ENCODE data around the gene TMEM187.

The TMEM187 gene

DNA sequence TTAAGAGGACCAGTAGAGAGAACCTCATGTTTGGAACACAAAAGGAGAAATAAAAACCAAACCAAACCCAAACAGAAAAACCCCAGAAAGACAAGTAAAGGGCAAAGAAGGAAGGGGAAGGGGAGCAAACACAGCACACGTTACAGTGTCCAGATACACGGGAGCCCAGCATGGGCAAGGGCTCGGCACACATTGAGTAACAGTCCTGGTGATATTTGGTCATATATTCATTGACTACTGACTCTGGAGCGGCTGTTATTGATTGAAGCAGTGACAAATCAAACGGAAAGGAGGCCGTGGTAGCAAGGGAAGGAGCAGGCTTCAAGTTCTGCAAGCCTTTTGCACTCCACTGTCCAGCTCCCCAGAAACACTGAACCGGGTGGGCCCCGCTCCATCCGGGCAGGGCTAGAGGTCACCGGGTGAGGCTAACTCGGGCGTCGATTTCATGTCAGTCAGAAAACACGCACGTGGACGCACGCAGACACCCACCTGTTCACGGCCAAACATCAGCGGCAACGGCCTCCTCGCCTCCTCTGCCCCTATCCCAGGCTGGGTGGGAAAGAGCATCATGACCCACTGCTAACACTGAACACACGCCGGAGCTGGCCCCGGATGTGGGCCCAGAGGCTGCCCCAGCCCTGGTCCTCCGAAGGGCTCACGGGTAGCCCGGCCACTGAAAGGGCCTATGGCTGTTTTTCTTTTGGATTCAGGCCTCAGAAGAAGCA, 50.9 kb downstream of the TMEM187 start:
- DNase-seq, result no peak

DNA sequence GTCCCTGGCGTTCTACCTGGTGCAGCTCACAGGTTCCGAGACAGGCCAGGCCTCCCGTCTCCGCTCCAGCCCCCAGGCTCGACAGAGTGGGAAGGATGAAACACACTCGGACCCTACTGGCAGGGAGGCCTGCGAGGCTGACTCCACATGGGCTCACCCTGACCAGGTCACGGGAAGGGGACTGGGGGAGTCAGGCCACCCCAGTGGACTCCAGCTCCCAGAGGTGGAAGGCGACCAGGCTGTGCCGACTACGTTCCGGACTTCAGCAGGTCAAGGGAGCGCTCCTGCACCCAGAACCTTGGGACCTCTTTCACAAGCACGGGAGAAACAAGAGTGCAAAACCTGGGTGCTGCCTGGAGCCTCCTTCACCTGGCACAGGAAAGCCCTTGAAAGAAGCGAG, 51.7 kb downstream of the TMEM187 start:
- DNase-seq, result no peak

DNA sequence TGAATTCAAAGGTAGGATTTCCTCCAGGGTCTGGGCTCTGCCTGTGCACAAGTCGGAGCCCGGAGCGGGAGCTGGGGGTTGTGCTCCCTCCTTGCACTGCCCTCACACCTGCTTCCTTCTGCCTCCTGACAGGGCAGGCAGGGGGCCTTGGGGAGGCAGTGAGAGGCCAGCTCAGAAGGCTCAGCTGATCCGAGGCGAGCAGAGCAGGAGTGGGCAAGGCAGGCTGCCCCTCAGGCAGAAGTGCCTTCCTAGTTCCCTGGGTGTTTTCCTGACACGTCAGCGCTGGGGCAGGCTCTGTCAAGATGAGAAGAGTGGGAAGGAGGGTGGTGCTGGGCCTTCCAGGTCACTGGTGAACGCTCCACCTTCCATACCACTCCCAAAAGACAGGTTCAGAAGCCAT, 52.7 kb downstream of the TMEM187 start:
- DNase-seq, result no peak

DNA sequence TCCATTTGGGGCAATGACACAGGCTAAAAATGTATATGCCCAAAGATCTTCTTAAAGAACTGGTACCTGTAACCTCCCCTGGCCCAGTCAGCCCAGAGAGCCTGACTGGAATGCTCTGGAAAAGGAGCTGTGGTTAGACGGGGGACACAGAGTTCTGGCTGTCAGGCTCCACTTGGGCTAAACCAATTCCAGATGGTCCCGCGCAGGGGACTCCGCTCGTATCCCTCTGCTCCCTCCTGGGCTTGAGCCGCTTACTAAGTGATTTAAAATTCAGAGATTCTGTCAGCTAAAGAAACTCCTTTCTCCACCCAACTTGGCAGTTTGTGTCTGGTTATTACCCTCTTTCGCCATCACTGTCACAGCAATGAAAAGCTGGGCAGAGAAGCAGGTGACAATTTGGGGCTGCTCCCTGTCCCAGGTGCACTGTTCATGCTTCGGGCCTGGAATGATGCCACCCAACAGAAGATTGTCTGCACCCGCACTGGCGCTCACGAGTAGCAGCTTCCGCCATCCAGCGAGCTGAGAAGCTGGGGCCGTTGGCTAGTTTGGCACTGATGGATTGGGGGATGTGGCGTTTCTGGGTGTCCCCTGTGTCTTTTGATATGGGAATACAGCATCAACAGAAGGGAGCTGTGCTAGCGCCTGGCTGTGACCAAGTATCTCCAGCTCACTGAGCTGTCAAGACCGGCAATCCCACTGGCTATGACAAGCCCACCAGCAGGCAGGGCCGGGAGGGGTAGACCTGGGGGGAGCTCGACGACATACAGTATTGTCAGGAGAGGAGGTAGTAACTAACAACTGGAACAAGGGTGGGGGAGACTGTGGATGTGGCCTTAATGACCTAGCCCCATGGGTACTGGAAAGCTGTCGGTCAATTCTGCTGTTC, 53.8 kb downstream of the TMEM187 start:
- no peak for DNase-seq

DNA sequence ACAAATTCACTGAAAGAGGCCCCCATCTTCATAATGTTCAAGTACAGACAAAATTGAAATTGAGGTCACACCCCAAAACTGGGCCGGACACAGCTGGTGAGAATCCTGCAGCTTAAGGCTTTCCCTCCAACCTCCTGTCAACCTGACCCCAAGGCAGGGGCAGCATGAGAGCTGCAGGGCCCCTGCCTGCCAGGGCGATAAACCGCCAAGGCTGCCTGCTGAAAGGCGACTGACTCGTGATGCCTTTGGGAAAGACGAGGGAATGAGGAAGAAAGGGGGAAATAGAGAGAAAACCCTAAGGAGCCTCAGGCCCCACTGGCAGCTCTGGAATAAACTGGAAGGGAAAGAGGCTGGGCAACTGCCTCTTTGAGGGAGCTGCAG, 54.5 kb downstream of the TMEM187 start:
- DNase-seq, result no peak

DNA sequence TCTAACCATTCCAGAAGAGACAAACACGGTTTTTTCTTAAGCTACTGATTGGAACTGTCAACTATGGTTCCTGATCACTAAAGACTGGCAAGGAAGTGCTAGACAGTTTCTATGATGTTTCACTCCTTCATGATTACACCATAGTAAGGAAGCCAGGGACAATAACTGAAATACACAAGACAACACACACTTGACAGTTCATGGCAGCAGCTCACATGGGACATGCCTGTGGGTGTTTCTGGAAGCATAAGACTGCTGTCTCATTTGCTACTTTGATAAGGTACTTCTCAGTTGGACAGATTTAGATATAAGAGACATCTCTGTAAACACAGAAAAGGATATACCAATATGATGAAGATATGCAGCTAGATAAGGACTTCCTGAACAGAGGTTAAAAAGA, 55.4 kb downstream of the TMEM187 start:
- no peak for DNase-seq

DNA sequence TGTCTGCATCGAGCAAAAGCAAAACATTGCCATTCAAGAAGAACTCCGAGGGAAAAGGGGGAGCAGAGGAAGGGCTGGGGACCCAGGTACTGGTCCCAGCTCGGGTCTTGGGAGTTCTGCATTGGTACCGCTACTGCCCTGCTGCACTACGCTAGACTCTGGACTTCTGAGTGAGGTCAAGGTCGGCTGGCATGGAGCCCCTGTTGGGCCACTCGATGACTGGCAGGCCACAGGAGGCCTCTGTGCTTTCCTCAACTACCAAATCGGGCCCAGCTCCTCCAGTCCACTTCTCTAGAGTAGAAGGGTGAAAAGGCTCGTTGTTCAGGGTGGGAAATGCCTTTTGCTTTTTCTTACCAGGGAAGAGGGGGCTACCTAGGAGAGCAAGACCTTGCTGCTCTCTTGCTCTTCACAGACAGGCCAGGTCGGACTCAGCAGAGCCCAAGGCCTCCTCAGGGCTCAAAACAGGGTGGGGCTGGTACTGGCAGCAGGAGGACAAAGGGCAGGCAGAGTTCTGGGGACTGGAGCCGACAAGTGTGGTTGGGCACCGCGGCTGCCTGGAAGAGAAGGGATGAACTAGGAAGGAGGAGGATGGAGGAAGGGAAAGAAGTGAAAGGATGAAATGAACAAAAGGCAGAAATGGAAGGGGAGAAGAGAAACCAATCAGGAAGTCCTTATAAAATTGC, 56.1 kb downstream of the TMEM187 start:
- DNase-seq, result no peak

DNA sequence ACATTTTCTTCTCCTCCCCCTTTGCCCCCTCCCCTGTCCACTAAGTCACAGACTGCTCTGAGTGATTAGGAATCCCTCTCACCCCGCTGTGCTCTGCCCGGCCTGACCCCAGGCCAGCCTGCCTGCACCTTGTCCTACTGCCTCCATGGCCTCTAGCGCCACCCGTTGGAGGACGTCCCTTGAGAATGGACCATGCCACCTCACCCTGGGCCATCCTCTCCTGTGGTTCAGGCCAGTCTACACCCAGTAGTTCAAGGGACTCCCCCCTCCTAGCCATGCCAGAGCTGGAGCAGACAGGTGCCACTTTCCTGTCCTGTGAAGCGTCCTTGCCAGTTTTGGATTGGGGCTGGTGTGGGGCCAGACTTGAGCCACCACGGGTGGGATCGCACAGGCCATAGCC, 56.9 kb downstream of the TMEM187 start:
- no peak for DNase-seq

DNA sequence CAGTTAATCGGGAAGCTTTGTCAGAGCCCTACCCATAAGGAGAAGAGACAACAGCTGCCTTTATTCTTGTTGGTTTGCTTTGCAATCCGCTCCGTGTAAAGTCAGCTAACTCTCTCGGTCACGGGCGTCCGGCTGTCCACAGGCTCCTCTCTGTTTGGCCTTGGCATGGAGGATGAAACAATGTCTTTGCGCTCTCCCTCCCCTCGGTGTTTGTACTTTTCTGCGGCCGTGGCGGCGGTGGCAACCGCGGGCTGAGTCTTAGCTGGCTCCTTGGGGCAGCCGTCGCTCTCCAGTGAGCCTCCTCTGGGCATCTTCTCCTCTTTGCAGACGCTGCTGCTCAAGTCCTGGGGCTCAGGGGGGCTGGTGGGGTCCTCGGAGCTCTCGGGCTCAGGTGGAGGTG, 57.7 kb downstream of the TMEM187 start:
- no peak for DNase-seq

DNA sequence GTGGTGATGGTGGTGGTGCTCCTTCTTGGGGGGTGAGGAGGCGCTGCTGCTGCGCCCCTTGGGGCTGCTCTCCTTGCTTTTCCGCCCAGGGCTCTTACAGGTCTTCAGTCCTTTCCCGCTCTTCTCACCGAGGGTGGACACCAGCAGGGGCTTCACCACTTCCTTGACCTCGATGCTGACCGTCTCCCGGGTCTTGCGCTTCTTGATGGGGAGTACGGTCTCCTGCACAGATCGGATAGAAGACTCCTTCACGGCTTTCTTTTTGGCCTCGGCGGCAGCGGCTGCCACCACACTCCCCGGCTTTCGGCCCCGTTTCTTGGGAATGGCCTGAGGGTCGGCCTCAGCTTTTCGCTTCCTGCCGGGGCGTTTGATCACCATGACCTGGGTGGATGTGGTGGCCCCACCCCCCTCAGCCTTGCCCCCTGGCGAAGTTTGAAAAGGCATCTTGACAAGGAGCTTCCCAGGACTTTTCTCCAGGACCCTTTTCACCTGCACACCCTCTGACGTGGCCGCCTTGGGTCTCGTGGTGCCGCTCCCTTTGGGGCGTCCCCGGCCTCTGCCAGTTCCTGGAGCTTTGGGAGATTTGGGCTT, 58.3 kb downstream of the TMEM187 start:
- DNase-seq, result no peak

DNA sequence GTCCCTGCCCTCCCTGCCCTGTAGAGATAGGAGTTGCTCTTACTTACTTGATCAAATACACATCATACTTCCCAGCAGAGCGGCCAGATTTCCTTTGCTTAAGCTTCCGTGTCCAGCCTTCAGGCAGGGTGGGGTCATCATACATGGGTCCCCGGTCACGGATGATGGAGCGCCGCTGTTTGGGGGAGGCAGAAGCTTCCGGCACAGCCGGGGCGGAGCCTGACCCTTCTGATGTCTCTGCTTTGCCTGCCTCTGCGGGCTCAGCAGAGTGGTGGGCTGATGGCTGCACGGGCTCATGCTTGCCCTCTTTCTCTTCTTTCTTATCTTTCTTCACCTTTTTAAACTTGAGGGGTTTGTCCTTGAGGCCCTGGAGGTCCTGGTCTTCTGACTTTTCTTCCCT, 59.6 kb downstream of the TMEM187 start:
- no peak for DNase-seq

DNA sequence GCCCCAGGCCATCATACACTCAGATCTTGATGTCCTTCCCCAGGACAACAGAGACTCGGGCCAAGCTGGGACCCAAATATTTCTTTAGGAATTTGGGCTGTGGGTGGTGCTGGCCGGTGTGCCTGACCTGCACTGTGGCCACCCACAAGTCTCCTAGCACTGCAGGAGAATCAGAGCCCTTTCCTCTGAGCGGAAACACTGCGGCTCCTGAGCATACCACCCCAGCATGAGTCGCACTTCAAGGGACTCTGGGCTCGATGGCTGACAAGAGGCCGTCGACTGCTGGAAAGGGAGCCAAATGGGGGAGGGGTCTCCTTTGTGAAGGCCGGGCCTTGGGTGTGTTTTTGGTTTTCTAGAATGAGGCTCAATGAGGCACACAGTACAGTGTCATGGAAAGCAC, 60.1 kb downstream of the TMEM187 start:
- DNase-seq, result no peak

Measured in stimulated activated CD4-positive, alpha-beta T cell treated with anti-CD3 and anti-CD28 coated beads, Interleukin-4, amount 100 ng/mL, for 24 hours (primary cell).